Measurements from ENCODE around the gene GSTP1. TPM values are rescaled to one million over a fixed set of nuclear protein-coding genes. Genes with fewer than 3 reads are reported as not detected.

Gene GSTP1
- total RNA-seq, 1 experiment from 2014 or later, result 893 TPM

- intact Hi-C loops (cut with micrococcal nuclease), result loop anchor here (10.0 kb wide), 1 partner anchor 85 kb away; no protein-coding TSS in a partner anchor
- Histone ChIP-seq H3K9me2 (ENCODE audit: insufficient read depth) (no peaks in the 10 kb centered on the region), H3K9me3 (ENCODE audit: control insufficient read depth in 1 of 2, insufficient read depth in 1 of 2, low read depth in 1 of 2, low read length in 2 of 2) (no peaks in the 10 kb centered on the region), H3K4me2 (ENCODE audit: low read length) (peak within 1 kb of the TSS; percentile 96), H3K9ac (ENCODE audit: low read length) (peak within 1 kb of the TSS; percentile 75), H3K79me2 (ENCODE audit: insufficient read depth, low read length) (no peaks in the 10 kb centered on the region), H3K27ac (ENCODE audit: low read depth, low read length) (peak within 1 kb of the TSS; percentile 96), H3K4me3 (replicated peaks in 1 of 2; ENCODE audit: low read depth in 1 of 2, low read length in 2 of 2) (peak within 1 kb of the TSS; percentile 58 to 65), H3K36me3 (ENCODE audit: control insufficient read depth in 1 of 2, insufficient read depth in 2 of 2, low read length in 2 of 2) (no peaks in the 10 kb centered on the region), H3K4me1 (ENCODE audit: control insufficient read depth in 1 of 2, insufficient read depth in 2 of 2, low read length in 2 of 2) (peaks cover 5 to 25% of the 10 kb centered on the region in 2 experiments; a peak in 3 of 4 replicates), H4K20me1 (ENCODE audit: insufficient read depth) (no peaks in the 10 kb centered on the region), H2AFZ (ENCODE audit: low read depth, low read length, poor library complexity, severe bottlenecking) (peak within 1 kb of the TSS; percentile 35), H3K27me3 (ENCODE audit: insufficient read depth, low read length) (no peaks in the 10 kb centered on the region)
- ATAC-seq, result peak; percentile 71
- DNase-seq (ENCODE audit: low read depth, low spot score), result peak; percentile 63
- ChIA-PET POLR2A (interaction anchor here (0.6 to 1.2 kb wide), 7 partner anchors 9 to 606 kb away, joined by 3 to 6 read pairs (median 3); no protein-coding TSS in a partner anchor), CTCF (interaction anchor here (0.6 to 2.9 kb wide), 21 partner anchors 9 to 228 kb away, joined by 3 to 34 read pairs (median 9); partner anchors contain the start of genes ACY3, GSTP1, PPP1CA and TBX10), RAD21 (ENCODE audit: low non-redundant PET in 1 of 2, low total read pairs in 2 of 2, uncharacterized antibody in 2 of 2, unreplicated experiment in 2 of 2) (interaction anchor here (1.0 to 1.3 kb wide), 2 partner anchors 30 to 84 kb away, joined by 3 to 6 read pairs; no protein-coding TSS in a partner anchor)
- no TSS peak for BruUV-seq (replicated peaks)
- TF ChIP-seq EGR1 (IDR thresholded peaks at IDR 0.05; ENCODE audit: low read depth) (no peak), POLR2A (IDR thresholded peaks at IDR 0.05; ENCODE audit: borderline replicate concordance, extremely low read depth, insufficient read depth, insufficient read length) (peak; percentile 81), TCF7L2 (IDR thresholded peaks at IDR 0.05; ENCODE audit: borderline replicate concordance, extremely low read depth, insufficient read depth, insufficient read length) (no peak), FOSL1 (IDR thresholded peaks at IDR 0.05; ENCODE audit: low read depth) (no peak), RAD21 (IDR thresholded peaks at IDR 0.05; ENCODE audit: low read depth) (peak; percentile 83), YY1 (IDR thresholded peaks at IDR 0.05; ENCODE audit: extremely low read depth, insufficient replicate concordance, low read depth, low read length) (no peak), CEBPB (IDR thresholded peaks at IDR 0.05; ENCODE audit: low read depth) (no peak), SP1 (IDR thresholded peaks at IDR 0.05; ENCODE audit: low read depth) (no peak), EZH2phosphoT487 (IDR thresholded peaks at IDR 0.05; ENCODE audit: borderline replicate concordance) (no peak), ELF1 (IDR thresholded peaks at IDR 0.05; ENCODE audit: borderline replicate concordance, low read depth) (no peak), POLR2AphosphoS5 (IDR thresholded peaks at IDR 0.05; ENCODE audit: low read depth, low read length) (peak; percentile 59; the same call in 1 of the 2 replicates), MAX (IDR thresholded peaks at IDR 0.05) (peak; percentile 90), SRF (IDR thresholded peaks at IDR 0.05; ENCODE audit: low read depth) (no peak), ATF3 (IDR thresholded peaks at IDR 0.05) (no peak), ZFX (IDR thresholded peaks at IDR 0.05) (peak; percentile 26; the same call in 1 of the 2 replicates), CBX3 (IDR thresholded peaks at IDR 0.05; ENCODE audit: low read depth) (no peak), ZNF274 (IDR thresholded peaks at IDR 0.05; ENCODE audit: low read depth, low read length) (no peak), REST (IDR thresholded peaks at IDR 0.05; ENCODE audit: low read depth) (no peak), SIN3A (IDR thresholded peaks at IDR 0.05; ENCODE audit: low read depth) (no peak; the same call in 1 of the 2 replicates), EZH2 (IDR thresholded peaks at IDR 0.05) (no peak), CTCF (IDR thresholded peaks at IDR 0.05 in 2 of 3, conservative IDR thresholded peaks at IDR 0.05 in 1 of 3; ENCODE audit: borderline replicate concordance in 1 of 3, insufficient read depth in 1 of 3, low read depth in 2 of 3, low read length in 2 of 3) (peak; percentile 86 to 89 (median 87)), JUND (IDR thresholded peaks at IDR 0.05) (no peak)
These were observed 46.0 kb downstream of the GSTP1 start, which contains the start of gene NUDT8 for GRCh38 chr11:67629386-67630227. Gene NUDT8 (minus strand): TSS chr11:67629937. CDS start chr11:67629911, 26 bp downstream.

Data from HCT116 (cell line).